Neural cell (in vitro differentiated cells): Measurements from ENCODE around the gene STK40.
A peak's percentile ranks its signal among the peaks of the same experiment; 100 is the strongest.

ENCODE experiments used
- POLR2AphosphoS5 ChIP-seq: IDR thresholded peaks from 2 replicates; pipeline ENCODE4 v1.6.1; 2012
- TF ChIP-seq, protein P1 (sequence below): fragments of 450-650 bp; IDR thresholded peaks from 2 replicates; pipeline ENCODE4 v1.5.1; 2014; ENCODE audit warnings: antibody characterized with exemption, mild to moderate bottlenecking, moderate library complexity; ENCODE audit not compliant: poor library complexity, severe bottlenecking

DNA sequence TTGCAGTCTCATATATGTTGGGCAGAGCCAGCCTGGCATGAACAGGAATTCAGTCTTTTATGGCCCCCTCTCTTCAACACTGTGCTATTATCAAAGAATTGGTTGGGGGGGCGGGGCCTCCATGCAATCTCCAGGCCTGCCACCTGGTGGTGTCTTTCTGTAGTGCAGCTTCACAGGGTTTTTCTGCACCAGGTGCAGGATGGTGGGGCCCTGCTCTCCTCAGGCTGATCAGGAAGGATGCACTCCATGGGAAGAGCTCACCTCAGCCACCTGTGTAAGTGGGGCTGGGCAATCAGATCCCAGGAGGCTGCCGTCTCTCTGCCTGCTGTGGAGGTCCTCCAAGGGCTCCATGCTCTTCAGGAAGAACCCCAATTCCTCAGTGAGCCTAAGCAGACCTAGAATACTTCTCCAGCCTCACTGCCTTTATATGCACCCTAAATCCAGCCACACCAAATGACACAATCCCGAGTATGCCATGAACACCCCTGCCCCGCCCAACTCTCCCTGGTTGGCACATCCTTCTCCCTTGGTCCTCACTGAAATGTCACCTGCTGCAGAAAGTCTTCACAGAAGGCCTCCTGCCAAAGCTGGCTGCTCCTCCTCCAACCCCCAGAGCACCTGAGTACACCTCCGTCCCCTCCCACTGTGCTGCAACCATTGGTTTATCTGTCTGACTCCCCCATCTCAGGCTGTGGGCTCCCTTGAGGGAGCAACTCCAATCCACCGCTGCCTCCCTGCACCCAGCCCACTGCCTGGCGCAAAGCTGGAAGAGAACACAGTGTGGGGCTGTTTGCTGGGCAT, 16.5 kb downstream of the STK40 start:
- TF ChIP-seq, protein P1, sequence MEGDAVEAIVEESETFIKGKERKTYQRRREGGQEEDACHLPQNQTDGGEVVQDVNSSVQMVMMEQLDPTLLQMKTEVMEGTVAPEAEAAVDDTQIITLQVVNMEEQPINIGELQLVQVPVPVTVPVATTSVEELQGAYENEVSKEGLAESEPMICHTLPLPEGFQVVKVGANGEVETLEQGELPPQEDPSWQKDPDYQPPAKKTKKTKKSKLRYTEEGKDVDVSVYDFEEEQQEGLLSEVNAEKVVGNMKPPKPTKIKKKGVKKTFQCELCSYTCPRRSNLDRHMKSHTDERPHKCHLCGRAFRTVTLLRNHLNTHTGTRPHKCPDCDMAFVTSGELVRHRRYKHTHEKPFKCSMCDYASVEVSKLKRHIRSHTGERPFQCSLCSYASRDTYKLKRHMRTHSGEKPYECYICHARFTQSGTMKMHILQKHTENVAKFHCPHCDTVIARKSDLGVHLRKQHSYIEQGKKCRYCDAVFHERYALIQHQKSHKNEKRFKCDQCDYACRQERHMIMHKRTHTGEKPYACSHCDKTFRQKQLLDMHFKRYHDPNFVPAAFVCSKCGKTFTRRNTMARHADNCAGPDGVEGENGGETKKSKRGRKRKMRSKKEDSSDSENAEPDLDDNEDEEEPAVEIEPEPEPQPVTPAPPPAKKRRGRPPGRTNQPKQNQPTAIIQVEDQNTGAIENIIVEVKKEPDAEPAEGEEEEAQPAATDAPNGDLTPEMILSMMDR, result peak; percentile 88
- TF ChIP-seq POLR2AphosphoS5, result no peak
